SU-DHL-6 (cell line): Measurements from ENCODE around the gene TPK1.

Source experiments
- H2AFZ ChIP-seq: fragments of 200-600 bp; sonication (generic); 2 replicates; pipeline ENCODE4 v1.6.1; 2014; ENCODE audit warnings: low read depth, mild to moderate bottlenecking, moderate library complexity, mixed read lengths, antibody characterized with exemption, low read length; ENCODE audit not compliant: severe bottlenecking
- H3F3A ChIP-seq: fragments of 200-600 bp; shearing (Covaris generic); 2 replicates; pipeline ENCODE4 v1.6.0; 2016; ENCODE audit warnings: antibody characterized with exemption, mild to moderate bottlenecking; ENCODE audit not compliant: insufficient read depth
- H3K27ac ChIP-seq: fragments of 200-600 bp; sonication (generic); 2 replicates; pipeline ENCODE4 v1.5.1; 2016; ENCODE audit warnings: low read depth, mild to moderate bottlenecking, low read length, moderate library complexity, mixed read lengths
- H3K27me3 ChIP-seq: fragments of 200-600 bp; sonication (generic), shearing (Covaris generic); 2 replicates; pipeline ENCODE4 v1.6.0; 2014; ENCODE audit warnings: mild to moderate bottlenecking, low read length
- H3K36me3 ChIP-seq: fragments of 200-600 bp; sonication (generic); 2 replicates; pipeline ENCODE4 v1.6.1; 2014; ENCODE audit warnings: mild to moderate bottlenecking, low read length, mixed read lengths
- H3K4me2 ChIP-seq: fragments of 300-600, 200-600 bp; shearing (Covaris generic), sonication (generic); 2 replicates; pipeline ENCODE4 v1.6.0; 2014; ENCODE audit warnings: low read length, low read depth, mild to moderate bottlenecking; ENCODE audit not compliant: poor library complexity, severe bottlenecking
- H3K4me3 ChIP-seq: fragments of 200-600 bp; sonication (generic); 2 replicates; pipeline ENCODE4 v1.5.1; 2014; ENCODE audit warnings: antibody characterized with exemption, low read length, mild to moderate bottlenecking, mixed read lengths; ENCODE audit not compliant: insufficient read depth, poor library complexity, severe bottlenecking
- H3K79me2 ChIP-seq: fragments of 200-600 bp; sonication (generic); 2 replicates; pipeline ENCODE4 v1.6.1; 2014; ENCODE audit warnings: mild to moderate bottlenecking, low read length, moderate library complexity; ENCODE audit not compliant: insufficient read depth
- H3K9ac ChIP-seq: fragments of 200-600 bp; sonication (generic); 2 replicates; pipeline ENCODE4 v1.7.0; 2014; ENCODE audit warnings: mild to moderate bottlenecking, low read length
- H3K9me2 ChIP-seq: fragments of 200-600 bp; sonication (generic); replicated peaks from 2 replicates; pipeline ENCODE4 v1.6.1; 2014; ENCODE audit warnings: low read length; ENCODE audit not compliant: insufficient read depth
- H3K9me3 ChIP-seq: fragments of 200-600 bp; sonication (generic); 2 replicates; pipeline ENCODE4 v1.6.1; 2014; ENCODE audit warnings: low read length, mixed read lengths; ENCODE audit not compliant: insufficient read depth
- H4K20me1 ChIP-seq: fragments of 200-600 bp; sonication (generic); 2 replicates; pipeline ENCODE4 v1.6.1; 2014; ENCODE audit warnings: low read depth, mild to moderate bottlenecking, antibody characterized with exemption, low read length, moderate library complexity, mixed read lengths
- EZH2phosphoT487 ChIP-seq: fragments of 200-600 bp; sonication (generic), shearing (Covaris generic); conservative IDR thresholded peaks from 2 replicates; pipeline ENCODE4 v1.6.1; 2018; ENCODE audit warnings: mild to moderate bottlenecking, antibody characterized with exemption, low read length, moderate library complexity, mixed read lengths
- TF ChIP-seq, protein P1 (sequence below): fragments of 200-600 bp; sonication (generic); IDR thresholded peaks from one replicate; pipeline ENCODE4 v1.5.1; 2017; ENCODE audit warnings: antibody characterized with exemption, mild to moderate bottlenecking, low read length, moderate library complexity; ENCODE audit not compliant: insufficient read depth, poor library complexity, severe bottlenecking

Gene TPK1

DNA sequence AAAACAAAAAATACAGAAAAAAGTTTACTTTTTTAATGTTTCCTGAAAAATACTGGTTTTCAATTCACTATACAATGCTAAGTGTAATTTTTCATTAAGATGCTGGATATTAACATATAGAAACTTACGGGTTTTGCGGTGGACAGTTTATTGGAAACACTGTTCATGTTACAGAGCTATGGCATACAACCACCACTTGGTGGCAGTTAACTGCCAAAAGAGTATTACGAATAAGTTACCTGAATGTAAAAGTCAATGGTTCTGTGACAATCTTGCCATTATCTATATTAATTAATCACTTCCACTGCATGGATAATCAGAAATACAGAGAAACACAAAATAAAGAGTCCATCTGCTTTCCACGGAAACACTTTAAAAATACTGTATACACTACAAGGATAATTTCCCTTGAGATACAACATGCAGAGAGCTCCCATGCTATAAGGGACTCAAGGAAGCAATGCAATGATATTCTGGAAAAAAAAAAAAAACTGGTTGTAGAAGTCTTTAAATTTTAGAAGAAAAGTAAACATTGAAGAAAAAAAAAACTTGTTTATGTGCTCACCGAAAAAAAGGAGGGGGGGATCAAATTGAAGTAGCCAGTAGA lies 97.0 kb downstream of the TPK1 start:
- Histone ChIP-seq H3K9ac (no peak overlapping the region), H3F3A (no peaks in the 10 kb centered on the region), H3K27me3 (no peaks in the 10 kb centered on the region; the same call in 1 of the 2 replicates), H3K9me3 (no peaks in the 10 kb centered on the region), H2AFZ (no peak overlapping the region), H3K4me2 (no peak overlapping the region), H3K9me2 (no peaks in the 10 kb centered on the region), H3K79me2 (no peaks in the 10 kb centered on the region), H3K36me3 (no peaks in the 10 kb centered on the region), H3K27ac (no peak overlapping the region), H4K20me1 (no peaks in the 10 kb centered on the region), H3K4me3 (no peak overlapping the region)
- TF ChIP-seq, protein P1, sequence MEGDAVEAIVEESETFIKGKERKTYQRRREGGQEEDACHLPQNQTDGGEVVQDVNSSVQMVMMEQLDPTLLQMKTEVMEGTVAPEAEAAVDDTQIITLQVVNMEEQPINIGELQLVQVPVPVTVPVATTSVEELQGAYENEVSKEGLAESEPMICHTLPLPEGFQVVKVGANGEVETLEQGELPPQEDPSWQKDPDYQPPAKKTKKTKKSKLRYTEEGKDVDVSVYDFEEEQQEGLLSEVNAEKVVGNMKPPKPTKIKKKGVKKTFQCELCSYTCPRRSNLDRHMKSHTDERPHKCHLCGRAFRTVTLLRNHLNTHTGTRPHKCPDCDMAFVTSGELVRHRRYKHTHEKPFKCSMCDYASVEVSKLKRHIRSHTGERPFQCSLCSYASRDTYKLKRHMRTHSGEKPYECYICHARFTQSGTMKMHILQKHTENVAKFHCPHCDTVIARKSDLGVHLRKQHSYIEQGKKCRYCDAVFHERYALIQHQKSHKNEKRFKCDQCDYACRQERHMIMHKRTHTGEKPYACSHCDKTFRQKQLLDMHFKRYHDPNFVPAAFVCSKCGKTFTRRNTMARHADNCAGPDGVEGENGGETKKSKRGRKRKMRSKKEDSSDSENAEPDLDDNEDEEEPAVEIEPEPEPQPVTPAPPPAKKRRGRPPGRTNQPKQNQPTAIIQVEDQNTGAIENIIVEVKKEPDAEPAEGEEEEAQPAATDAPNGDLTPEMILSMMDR = no peak
- TF ChIP-seq EZH2phosphoT487 = no peak

DNA sequence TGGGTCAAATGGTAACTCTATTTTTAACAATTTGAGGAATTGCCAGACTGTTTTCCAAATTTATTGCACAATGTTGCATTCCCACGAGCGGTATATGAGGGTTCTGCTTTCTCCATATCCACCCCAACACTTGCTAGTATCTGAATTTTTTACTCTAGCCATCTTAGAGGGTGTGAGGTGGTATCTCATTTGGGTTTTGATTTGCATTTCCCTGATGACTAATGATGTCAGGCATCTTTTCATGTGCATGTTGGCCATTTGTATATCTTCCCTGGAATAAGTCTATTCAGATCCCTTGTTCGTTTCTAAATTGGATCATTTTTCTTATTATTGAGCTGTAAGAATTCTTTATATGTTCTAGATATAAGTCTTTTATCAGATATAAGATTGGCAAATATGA lies 97.7 kb downstream of the TPK1 start:
- no peaks in the 10 kb centered on the region for H3K79me2 ChIP-seq
- no peak overlapping the region for H3K4me3 ChIP-seq
- no peak overlapping the region for H3K27ac ChIP-seq
- no peaks in the 10 kb centered on the region for H3F3A ChIP-seq
- H3K4me2 ChIP-seq = no peak overlapping the region
- no peaks in the 10 kb centered on the region; the same call in 1 of the 2 replicates for H3K27me3 ChIP-seq
- H3K36me3 ChIP-seq = no peaks in the 10 kb centered on the region
- TF ChIP-seq, protein P1 = no peak
- TF ChIP-seq EZH2phosphoT487 = no peak
- no peak overlapping the region for H2AFZ ChIP-seq
- H3K9me2 ChIP-seq = no peaks in the 10 kb centered on the region
- H3K9me3 ChIP-seq = no peaks in the 10 kb centered on the region
- no peaks in the 10 kb centered on the region for H4K20me1 ChIP-seq
- no peak overlapping the region for H3K9ac ChIP-seq

DNA sequence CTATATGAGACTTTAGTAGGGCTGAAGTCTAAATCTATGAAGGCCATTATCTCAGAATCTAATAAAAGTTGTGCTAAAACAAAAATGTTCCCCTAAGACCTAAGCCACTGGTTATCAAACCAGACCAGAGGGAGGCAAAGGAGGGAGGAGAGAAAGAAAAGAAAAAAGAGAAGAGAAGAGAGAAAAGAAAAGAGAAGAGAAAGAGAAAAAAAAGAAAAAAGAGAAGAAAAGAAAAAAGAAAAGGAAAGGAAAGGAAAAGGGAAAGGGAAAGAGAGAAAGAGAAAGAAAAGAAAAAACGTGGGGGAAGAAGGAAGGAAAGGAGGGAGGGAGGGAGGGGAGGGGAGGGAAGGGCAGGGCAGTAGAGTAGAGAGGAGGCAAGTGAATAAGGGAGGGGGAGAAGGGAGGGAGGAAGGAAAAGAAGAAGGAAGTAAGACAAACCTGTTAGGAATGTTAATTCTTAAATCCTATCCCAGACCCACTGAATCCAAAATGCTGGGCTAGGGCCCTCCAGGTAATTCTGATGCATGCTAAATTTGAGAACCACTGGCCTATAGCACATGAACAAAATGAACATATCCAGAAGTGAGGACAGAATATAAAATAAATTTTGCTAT lies 98.9 kb downstream of the TPK1 start:
- Histone ChIP-seq H3K27ac (no peak overlapping the region), H3K9me3 (no peaks in the 10 kb centered on the region), H4K20me1 (no peaks in the 10 kb centered on the region), H3K9ac (no peak overlapping the region), H3K27me3 (no peaks in the 10 kb centered on the region; the same call in 1 of the 2 replicates), H2AFZ (no peak overlapping the region), H3K4me2 (no peak overlapping the region), H3F3A (no peaks in the 10 kb centered on the region), H3K9me2 (no peaks in the 10 kb centered on the region), H3K36me3 (no peaks in the 10 kb centered on the region), H3K4me3 (no peak overlapping the region), H3K79me2 (no peaks in the 10 kb centered on the region)
- TF ChIP-seq EZH2phosphoT487 = no peak
- TF ChIP-seq, protein P1 = no peak
